IPS-11a (cell line): ENCODE measurements around the gene GPC6.

Experiments used
- H3K4me3 ChIP-seq: one replicate; pipeline ENCODE4 v1.5.1; 2013; ENCODE audit warnings: low read depth, low read length, control low read depth

The GPC6 gene

GRCh38 chr13:94416454-94417080, 1190.0 kb downstream of the GPC6 start:
- no peak overlapping the region for H3K4me3 ChIP-seq

GRCh38 chr13:94417294-94417693, 1190.7 kb downstream of the GPC6 start:
- no peak overlapping the region for H3K4me3 ChIP-seq

GRCh38 chr13:94419304-94419924, 1192.8 kb downstream of the GPC6 start:
- H3K4me3 ChIP-seq, result no peak overlapping the region

GRCh38 chr13:94419925-94420305, 1193.3 kb downstream of the GPC6 start:
- H3K4me3 ChIP-seq, result no peak overlapping the region

GRCh38 chr13:94427313-94427953, 1200.8 kb downstream of the GPC6 start:
- H3K4me3 ChIP-seq, result no peak overlapping the region

GRCh38 chr13:94431574-94431973, 1205.0 kb downstream of the GPC6 start:
- H3K4me3 ChIP-seq, result no peak overlapping the region

- no peak overlapping the region for H3K4me3 ChIP-seq
Measured at GRCh38 chr13:94431987-94432386, 1205.4 kb downstream of the GPC6 start.

GRCh38 chr13:94433055-94433961, 1206.7 kb downstream of the GPC6 start:
- no peak overlapping the region for H3K4me3 ChIP-seq

- H3K4me3 ChIP-seq, result no peak overlapping the region
Measured at GRCh38 chr13:94435604-94436226, 1209.1 kb downstream of the GPC6 start.

- H3K4me3 ChIP-seq, result no peak overlapping the region
Measured at GRCh38 chr13:94444826-94445225, 1218.2 kb downstream of the GPC6 start.

- no peak overlapping the region for H3K4me3 ChIP-seq
Measured at GRCh38 chr13:94454334-94454733, 1227.7 kb downstream of the GPC6 start.

- H3K4me3 ChIP-seq, result no peak overlapping the region
Measured at GRCh38 chr13:94454906-94455305, 1228.3 kb downstream of the GPC6 start.

- H3K4me3 ChIP-seq, result no peak overlapping the region
Measured at GRCh38 chr13:94455414-94455813, 1228.8 kb downstream of the GPC6 start.
